Activated naive CD4-positive, alpha-beta T cell treated with anti-CD3 and anti-CD28 coated beads, Interleukin-2, amount 10 ng/mL, durations not matched to agents 7 days and 5 days (primary cell): Measurements from ENCODE around the gene ELMO1.

Experiments
- CTCF ChIA-PET: fragments of 350-600 bp; sonication (Branson Sonifier 250); formaldehyde crosslinking; loops from one replicate; lab custom pipeline; 2021; ENCODE audit warnings: antibody characterized with exemption; lab: Charles Lee
- DNase-seq: peaks from one replicate; pipeline ENCODE4 v3.0.0-alpha.2; 2020
- H3K27ac Mint-ChIP-seq: one replicate; pipeline ENCODE4 v1.8.0; 2021; ENCODE audit warnings: mild to moderate bottlenecking, moderate library complexity, mixed read lengths
- H3K27me3 Mint-ChIP-seq: one replicate; pipeline ENCODE4 v1.8.0; 2021; ENCODE audit warnings: mild to moderate bottlenecking, mixed read lengths
- H3K36me3 Mint-ChIP-seq: one replicate; pipeline ENCODE4 v1.8.0; 2021; ENCODE audit warnings: mixed read lengths
- H3K4me1 Mint-ChIP-seq: one replicate; pipeline ENCODE4 v1.8.0; 2021; ENCODE audit warnings: mixed read lengths
- H3K4me3 Mint-ChIP-seq: one replicate; pipeline ENCODE4 v1.8.0; 2021; ENCODE audit warnings: mild to moderate bottlenecking, moderate library complexity, mixed read lengths
- H3K9me3 Mint-ChIP-seq: one replicate; pipeline ENCODE4 v1.8.0; 2021; ENCODE audit warnings: mixed read lengths

The ELMO1 gene

DNA sequence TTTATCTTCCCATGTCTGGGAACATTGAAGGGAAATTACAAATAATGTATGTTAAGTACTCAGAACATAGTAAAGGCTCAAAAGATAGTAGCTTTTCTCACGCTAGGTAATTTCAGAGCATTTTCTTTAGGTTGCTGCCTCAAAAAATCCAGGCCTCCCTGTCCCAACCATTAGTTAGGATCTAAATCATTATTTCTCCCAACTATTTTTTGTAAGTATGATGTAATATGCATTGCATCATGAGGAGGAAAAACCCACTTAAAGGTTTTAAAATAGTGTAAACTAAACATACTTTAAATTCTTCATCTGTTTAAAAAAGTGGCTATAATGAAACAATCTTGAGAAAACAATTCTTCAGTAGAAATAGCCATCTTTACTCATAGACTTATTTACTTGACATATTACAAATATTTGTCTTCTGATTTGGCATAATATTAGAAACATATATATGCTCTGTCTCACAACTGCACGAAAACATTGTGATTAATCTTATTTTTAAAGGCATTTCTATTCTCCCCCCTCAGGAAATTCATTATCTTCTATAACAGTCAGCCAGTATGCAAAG is 329.3 kb downstream of the ELMO1 start:
- H3K4me1 Mint-ChIP-seq: peaks cover 21% of the 10 kb centered on the region
- no peak for DNase-seq
- peaks cover 8% of the 10 kb centered on the region for H3K9me3 Mint-ChIP-seq
- CTCF ChIA-PET: no interaction called here
- no peaks in the 10 kb centered on the region for H3K27me3 Mint-ChIP-seq
- no peak overlapping the region for H3K27ac Mint-ChIP-seq
- no peak overlapping the region for H3K4me3 Mint-ChIP-seq
- H3K36me3 Mint-ChIP-seq: peaks cover 28% of the 10 kb centered on the region

DNA sequence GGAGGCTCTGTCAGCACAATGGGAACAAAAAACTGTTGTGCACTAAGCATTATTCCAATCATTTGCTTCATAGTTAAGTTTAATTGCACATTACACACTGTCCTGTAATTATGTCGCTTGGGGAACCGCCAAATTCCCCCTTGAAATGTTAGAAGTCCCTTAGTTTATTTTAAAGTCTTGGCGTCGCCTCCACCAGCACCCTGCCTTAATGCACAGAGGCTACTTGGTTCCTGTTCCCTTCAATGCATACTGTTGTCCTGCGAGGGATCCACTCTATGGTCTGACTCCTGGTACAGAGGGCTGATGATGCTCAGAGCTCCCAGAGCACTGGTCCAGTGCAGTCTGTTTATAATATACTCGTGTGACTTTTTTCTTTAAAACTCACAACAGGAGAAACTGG is 330.7 kb downstream of the ELMO1 start:
- no peaks in the 10 kb centered on the region for H3K27me3 Mint-ChIP-seq
- H3K9me3 Mint-ChIP-seq: peaks cover 6% of the 10 kb centered on the region
- CTCF ChIA-PET: no interaction called here
- peaks cover 18% of the 10 kb centered on the region for H3K4me1 Mint-ChIP-seq
- peaks cover 27% of the 10 kb centered on the region for H3K36me3 Mint-ChIP-seq
- no peak overlapping the region for H3K27ac Mint-ChIP-seq
- H3K4me3 Mint-ChIP-seq: no peak overlapping the region
- no peak for DNase-seq

DNA sequence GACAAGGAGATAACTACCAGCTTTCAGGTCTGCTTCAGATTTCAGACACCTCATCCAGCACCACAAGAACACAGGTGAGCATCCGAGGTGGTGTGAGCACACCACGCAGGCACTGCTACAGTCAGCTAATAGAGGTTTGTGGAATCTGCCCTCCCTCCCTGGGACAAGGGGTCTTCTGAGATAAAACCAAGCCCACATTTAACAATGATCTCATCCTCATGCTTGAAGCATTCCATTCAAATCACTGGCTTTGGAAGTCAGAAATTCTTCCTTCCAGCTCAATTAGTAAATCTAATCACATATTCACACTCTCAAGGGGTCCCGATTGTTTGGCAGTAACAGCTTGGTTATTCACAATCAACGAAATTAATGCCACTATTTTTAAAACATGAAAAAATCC is 331.4 kb downstream of the ELMO1 start:
- no peak overlapping the region for H3K27ac Mint-ChIP-seq
- H3K4me3 Mint-ChIP-seq: no peak overlapping the region
- no peak for DNase-seq
- H3K27me3 Mint-ChIP-seq: no peaks in the 10 kb centered on the region
- peaks cover 5% of the 10 kb centered on the region for H3K9me3 Mint-ChIP-seq
- peaks cover 14% of the 10 kb centered on the region for H3K4me1 Mint-ChIP-seq
- CTCF ChIA-PET: no interaction called here
- peaks cover 28% of the 10 kb centered on the region for H3K36me3 Mint-ChIP-seq

DNA sequence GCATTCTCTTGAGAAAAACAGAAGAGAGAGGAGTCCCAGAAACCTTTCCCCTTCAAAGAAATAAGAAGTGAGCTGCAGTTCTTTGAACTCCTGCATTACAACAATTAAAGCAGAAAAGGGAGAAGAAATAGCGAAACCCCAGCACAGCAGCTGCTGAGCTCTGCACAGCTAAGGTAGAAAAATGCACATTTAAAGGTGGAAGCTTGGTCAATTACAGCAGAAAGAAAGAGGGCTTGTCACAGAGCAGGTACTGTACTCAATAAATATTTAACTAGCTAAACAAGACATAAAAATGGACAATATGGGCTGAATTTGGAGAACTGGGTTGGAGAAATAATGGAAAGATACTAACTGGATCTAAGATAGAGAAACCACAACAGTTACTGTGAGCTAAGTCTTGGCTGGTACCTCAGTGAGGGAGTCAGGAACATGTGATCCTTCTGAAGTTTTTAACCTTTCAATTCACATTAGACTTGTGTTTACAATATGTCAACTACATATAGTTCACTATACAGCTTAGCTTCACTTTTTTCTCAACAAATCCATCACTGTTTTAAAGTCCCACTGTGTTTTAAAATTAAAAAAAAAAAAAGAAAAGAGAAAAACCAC is 332.5 kb downstream of the ELMO1 start:
- Mint-ChIP-seq H3K27me3 (no peaks in the 10 kb centered on the region), H3K4me3 (no peak overlapping the region), H3K4me1 (peaks cover 14% of the 10 kb centered on the region), H3K27ac (peak overlapping the region; percentile 69), H3K36me3 (peaks cover 26% of the 10 kb centered on the region), H3K9me3 (no peaks in the 10 kb centered on the region)
- CTCF ChIA-PET: no interaction called here
- DNase-seq: no peak

DNA sequence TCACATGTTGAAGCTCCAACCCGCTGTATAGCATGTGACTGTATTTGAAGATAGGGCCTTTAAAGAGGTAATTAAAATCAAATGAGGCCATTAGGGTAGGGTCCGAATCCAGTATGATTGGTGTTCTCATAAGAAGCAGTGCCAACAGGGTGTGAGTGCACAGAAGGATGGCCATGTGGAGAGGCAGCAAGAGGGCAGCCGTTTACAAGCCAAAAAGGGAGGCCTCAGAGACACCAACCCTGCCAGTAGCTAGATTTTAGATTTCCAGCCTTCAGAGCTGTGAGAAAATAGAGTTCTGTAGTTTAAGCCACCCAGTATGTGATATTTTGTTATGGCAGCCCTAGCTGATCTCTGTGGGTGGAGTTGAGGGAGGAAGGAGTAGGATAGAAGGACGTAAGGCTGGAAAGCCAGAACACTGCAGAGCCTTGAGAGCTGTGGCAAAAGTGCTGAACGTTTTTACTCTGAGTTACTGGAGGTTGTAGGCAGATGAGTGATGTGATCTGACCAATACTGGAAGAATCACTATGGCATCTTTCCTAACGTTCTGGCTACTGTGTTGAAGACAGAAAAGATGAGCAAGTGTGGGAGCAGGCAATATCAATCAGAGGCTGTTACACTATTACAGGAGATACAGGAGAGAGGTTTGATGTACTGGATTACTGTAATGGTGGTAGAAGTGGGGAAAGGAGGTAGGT is 334.9 kb downstream of the ELMO1 start:
- Mint-ChIP-seq H3K36me3 (peaks cover 30% of the 10 kb centered on the region), H3K4me3 (no peak overlapping the region), H3K27ac (no peak overlapping the region), H3K27me3 (no peaks in the 10 kb centered on the region), H3K4me1 (peaks cover 14% of the 10 kb centered on the region), H3K9me3 (no peaks in the 10 kb centered on the region)
- no peak for DNase-seq
- CTCF ChIA-PET: no interaction called here

DNA sequence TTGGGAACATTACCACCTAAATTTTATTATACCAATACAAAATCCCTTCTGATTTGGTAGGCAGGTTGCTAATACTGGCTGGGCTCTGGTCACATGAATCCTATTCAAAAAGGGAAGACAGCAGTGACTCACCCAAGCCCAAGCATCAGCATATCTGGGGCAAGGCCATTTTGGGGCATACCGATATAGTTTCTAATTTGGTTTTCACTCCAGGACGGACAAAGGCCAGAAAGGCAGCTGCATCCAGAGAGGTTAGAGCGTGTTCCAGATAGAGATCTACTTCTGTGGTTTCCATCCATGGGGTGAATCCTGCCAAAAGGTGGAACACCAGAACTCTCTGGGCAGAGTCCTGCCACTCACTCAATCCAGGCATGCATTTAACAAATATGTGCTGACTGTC is 335.8 kb downstream of the ELMO1 start:
- no peak for DNase-seq
- Mint-ChIP-seq H3K27ac (no peak overlapping the region), H3K36me3 (peaks cover 31% of the 10 kb centered on the region), H3K9me3 (no peaks in the 10 kb centered on the region), H3K27me3 (no peaks in the 10 kb centered on the region), H3K4me1 (peaks cover 14% of the 10 kb centered on the region), H3K4me3 (no peak overlapping the region)
- CTCF ChIA-PET: no interaction called here

DNA sequence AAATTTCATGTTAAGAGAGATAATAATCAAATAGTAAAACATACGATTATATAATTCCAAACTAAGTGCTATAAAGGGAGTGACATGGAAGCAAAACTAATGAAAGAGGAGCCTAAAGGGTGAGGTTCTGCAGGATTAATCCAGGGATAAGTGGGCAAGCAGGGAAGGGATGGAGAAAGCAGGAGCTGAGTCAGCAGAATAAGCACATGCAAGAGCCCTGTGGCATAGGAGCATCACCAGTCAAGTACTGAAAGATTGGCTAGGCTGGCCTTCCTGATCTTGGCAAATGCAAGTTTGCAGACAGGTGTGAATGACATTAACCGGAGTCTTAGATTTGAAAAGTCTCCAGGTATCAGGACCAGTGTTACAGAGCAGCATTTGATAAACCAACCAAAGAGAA is 336.4 kb downstream of the ELMO1 start:
- Mint-ChIP-seq H3K4me3 (no peak overlapping the region), H3K36me3 (peaks cover 35% of the 10 kb centered on the region), H3K27me3 (no peaks in the 10 kb centered on the region), H3K27ac (no peak overlapping the region), H3K9me3 (no peaks in the 10 kb centered on the region), H3K4me1 (peaks cover 12% of the 10 kb centered on the region)
- DNase-seq: no peak
- CTCF ChIA-PET: no interaction called here

DNA sequence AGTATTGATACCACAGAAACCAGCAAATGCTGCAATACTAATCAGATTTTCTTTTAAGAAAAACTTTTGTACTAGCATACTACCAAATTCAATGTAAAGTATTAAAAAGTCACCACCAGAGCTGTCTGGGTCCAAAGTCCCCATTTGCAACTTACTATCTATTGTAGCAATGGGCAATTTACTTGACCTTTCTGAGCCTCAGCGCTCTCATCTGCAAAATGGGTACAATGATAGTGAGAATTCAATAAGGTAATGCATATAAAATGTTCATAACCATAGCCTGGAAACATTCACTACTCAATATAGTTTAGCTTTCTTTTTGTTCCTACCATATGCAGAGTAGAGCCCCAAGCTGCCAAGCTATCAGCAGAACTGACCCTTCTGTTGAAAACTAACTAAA is 337.2 kb downstream of the ELMO1 start:
- peaks cover 8% of the 10 kb centered on the region for H3K4me1 Mint-ChIP-seq
- no peak for DNase-seq
- no peak overlapping the region for H3K4me3 Mint-ChIP-seq
- CTCF ChIA-PET: no interaction called here
- no peaks in the 10 kb centered on the region for H3K27me3 Mint-ChIP-seq
- peaks cover 38% of the 10 kb centered on the region for H3K36me3 Mint-ChIP-seq
- no peaks in the 10 kb centered on the region for H3K9me3 Mint-ChIP-seq
- no peak overlapping the region for H3K27ac Mint-ChIP-seq

DNA sequence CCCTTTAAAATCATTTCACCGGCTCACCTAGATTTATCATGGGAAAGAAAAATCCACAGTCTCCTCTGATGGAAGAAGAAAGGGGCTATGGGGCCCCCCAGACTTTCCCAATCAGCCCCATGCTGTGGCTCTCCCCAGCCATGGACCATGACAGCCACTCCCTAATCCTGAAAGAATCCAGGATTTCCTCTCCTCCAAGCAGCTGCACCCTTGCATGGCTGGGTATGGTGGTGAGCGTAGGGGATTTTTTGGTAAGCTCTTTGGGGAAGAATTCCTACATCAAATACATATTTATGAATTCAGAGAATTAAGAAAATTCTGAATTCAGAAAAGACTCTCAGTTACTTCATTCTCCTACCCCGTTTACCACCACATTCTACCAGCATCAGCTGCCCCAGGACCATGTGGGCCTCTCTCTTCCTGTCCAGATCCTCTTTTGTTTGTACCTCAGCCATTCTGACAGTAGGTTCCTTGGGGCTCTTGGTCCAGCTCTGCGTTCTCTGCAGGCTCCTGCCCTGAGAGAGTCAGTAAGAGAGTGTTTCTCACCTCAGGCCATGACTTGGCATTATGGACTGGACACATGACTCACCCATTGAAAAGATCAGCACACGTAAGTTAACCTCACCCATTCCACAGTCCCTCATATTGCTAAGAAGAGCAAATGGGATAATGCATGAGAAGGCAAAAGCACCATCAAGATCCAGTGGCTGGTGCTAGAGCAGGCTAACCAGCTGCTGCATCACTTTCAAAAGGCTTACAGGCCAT is 337.8 kb downstream of the ELMO1 start:
- Mint-ChIP-seq H3K4me3 (no peak overlapping the region), H3K27ac (no peak overlapping the region), H3K27me3 (no peaks in the 10 kb centered on the region), H3K4me1 (peaks cover 4% of the 10 kb centered on the region), H3K36me3 (peaks cover 38% of the 10 kb centered on the region), H3K9me3 (no peaks in the 10 kb centered on the region)
- DNase-seq: no peak
- CTCF ChIA-PET: no interaction called here

DNA sequence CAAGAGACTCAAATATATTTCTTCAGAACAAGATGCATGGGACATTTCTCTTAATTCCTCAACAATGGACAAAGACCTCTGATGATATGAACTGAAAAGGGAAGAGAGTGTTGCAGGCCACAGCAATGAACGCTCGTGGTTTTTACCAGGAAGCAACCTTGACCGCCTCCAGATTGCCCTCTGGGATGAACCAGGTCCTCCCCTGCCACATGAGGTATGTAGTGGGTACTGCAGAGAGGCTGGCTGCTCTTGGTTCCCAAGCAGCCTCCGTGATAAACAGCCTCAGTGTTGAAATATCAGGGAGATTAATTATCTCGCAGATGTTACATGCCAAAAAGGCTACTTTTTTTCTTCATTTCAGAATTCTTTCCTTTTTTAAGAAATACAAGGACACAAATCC is 338.8 kb downstream of the ELMO1 start:
- Mint-ChIP-seq H3K4me1 (no peaks in the 10 kb centered on the region), H3K9me3 (no peaks in the 10 kb centered on the region), H3K27me3 (no peaks in the 10 kb centered on the region), H3K27ac (no peak overlapping the region), H3K4me3 (no peak overlapping the region), H3K36me3 (peaks cover 36% of the 10 kb centered on the region)
- DNase-seq: no peak
- CTCF ChIA-PET: no interaction called here

DNA sequence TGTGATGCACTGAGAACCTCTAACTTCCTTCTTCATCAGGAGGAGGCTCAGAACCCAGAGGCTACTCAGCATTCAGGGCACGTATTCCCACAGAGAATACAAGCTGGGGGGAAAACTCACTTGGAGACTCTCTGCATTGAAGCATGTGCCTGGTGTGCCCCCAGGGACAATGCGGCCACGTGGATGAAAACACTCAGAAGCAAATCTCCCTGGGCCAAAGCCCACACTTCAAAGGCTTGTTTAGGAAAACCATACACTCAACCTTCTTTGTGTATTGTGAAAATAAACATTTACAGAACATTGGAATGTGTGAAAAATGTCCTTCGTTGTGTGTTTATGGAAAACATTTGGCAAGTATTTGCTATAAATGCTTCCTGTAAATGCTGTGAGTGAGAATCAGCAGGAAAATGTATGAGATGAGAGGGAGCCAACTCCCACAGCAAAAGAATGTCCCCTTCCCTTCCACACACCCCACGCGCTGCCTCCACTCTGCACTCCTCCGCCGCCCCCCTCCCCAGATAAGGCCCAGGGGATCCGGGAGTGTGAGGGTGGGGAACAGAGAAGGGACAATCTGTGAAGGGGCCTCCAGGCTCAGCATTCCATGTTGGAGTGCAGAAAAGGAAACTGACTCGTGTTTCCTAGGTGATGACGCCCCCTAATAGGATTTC is 339.5 kb downstream of the ELMO1 start:
- Mint-ChIP-seq H3K9me3 (no peaks in the 10 kb centered on the region), H3K4me1 (no peaks in the 10 kb centered on the region), H3K4me3 (no peak overlapping the region), H3K27ac (no peak overlapping the region), H3K36me3 (peaks cover 34% of the 10 kb centered on the region), H3K27me3 (no peaks in the 10 kb centered on the region)
- no peak for DNase-seq
- CTCF ChIA-PET: no interaction called here

DNA sequence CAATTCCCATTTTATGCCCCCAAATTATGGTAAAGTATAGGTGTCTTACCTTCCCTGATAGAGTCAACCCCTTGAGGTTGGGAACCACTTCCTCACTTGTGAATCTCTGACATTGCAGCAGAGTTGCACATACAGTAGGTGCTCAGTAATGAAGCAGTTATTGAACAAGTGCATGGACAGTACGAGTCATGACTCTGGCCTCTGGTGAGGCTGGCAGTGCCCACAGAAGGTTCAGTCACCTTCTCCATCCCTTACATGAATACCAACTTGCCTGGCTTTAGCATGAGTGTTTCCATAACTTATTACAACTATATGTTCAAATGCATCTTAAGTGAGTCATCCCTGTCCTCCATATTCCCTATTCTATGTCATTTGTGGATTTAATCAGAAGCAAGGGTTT is 340.0 kb downstream of the ELMO1 start:
- Mint-ChIP-seq H3K4me1 (no peaks in the 10 kb centered on the region), H3K36me3 (peaks cover 30% of the 10 kb centered on the region), H3K4me3 (no peak overlapping the region), H3K27me3 (no peaks in the 10 kb centered on the region), H3K9me3 (no peaks in the 10 kb centered on the region), H3K27ac (no peak overlapping the region)
- DNase-seq: no peak
- CTCF ChIA-PET: no interaction called here

DNA sequence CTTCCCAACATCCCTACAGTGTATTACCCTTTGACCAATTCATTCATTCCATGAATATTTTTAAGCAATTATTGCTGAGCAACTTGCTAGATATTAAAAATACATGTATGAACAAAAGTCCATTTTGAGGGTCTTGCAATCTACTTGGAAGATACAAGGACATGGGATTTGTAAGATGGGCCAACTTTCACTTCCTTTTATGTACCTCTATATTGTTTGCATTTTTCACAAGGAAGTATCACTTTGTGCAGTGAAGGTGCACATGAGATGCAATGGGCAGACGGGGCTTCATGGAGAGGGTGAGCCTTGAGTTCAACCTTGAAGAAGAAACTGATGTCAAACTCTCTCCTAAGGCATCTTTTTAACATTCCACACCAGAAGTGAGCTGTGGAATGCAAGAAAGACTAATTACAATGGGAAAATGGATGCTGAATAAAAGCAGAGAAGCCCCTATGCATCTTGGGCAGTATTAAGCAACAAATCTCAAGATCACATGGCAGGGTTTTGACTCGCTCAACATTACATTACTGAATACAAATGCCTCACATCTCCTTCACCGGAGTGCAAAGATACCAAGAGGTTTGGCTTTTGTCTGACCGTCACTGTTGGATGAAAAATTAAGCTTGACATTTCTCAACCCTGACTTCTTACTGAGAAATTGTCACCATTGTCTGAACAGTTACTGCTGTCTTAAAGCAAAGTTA is 341.5 kb downstream of the ELMO1 start:
- Mint-ChIP-seq H3K27ac (no peak overlapping the region), H3K27me3 (no peaks in the 10 kb centered on the region), H3K36me3 (peaks cover 24% of the 10 kb centered on the region), H3K9me3 (no peaks in the 10 kb centered on the region), H3K4me1 (peaks cover 7% of the 10 kb centered on the region), H3K4me3 (no peak overlapping the region)
- no peak for DNase-seq
- CTCF ChIA-PET: interaction anchor here (0.8 kb wide), 1 partner anchor 8 kb away, joined by 4 read pairs; no protein-coding TSS in a partner anchor

DNA sequence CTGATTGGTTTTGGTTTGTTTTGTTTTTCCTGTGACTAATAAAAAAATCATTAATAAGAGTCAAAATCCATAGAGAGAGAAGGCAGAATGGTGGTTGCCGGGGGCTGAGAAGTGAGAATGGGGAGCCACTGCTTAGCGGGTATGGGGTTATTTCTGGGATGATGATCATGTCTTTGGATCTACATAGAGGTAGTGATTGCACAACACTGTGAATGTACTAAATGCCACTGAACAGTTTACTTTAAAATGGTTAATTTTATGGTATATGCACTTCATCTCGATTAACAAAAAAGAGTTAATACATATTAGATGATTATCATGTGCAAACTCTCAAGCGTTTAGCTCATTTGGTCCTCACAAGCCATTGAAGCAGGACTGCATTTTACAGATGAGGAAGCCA is 342.9 kb downstream of the ELMO1 start:
- H3K27ac Mint-ChIP-seq: no peak overlapping the region

More for the DNA sequence above, 342.9 kb downstream of the ELMO1 start:
- Mint-ChIP-seq H3K9me3 (no peaks in the 10 kb centered on the region), H3K4me3 (no peak overlapping the region), H3K27me3 (no peaks in the 10 kb centered on the region), H3K4me1 (peaks cover 14% of the 10 kb centered on the region), H3K36me3 (peaks cover 22% of the 10 kb centered on the region)
- DNase-seq: no peak
- CTCF ChIA-PET: no interaction called here
